Uterus (tissue), 4 donors: ENCODE results near the gene LDHD. TPM values are rescaled to one million over a fixed set of nuclear protein-coding genes. Genes with fewer than 3 reads are reported as not detected.

Experiments
- DNase-seq, 2 donors: peaks; one replicate each; pipeline ENCODE4 v3.0.0-alpha.2; 2019 to 2020
- H3K27ac ChIP-seq, 2 donors: fragments of 200-600 bp; sonication (generic); 1 replicate in 1 of 2; 2 replicates in 1 of 2; pipeline ENCODE4 v1.5.1; 2016 to 2018
- H3K27me3 ChIP-seq, 2 donors: fragments of 200-600 bp; sonication (generic); one replicate each; pipeline ENCODE4 v1.5.1; 2018 to 2019; ENCODE audit warnings: control low read depth in 1 of 2
- H3K36me3 ChIP-seq, 2 donors: fragments of 200-600 bp; sonication (generic); one replicate each; pipeline ENCODE4 v1.5.1; 2019; ENCODE audit warnings: control low read depth in 1 of 2
- H3K4me1 ChIP-seq, 2 donors: fragments of 200-600 bp; sonication (generic); one replicate each; pipeline ENCODE4 v1.5.1; 2018 to 2019; ENCODE audit warnings: control low read depth in 1 of 2
- H3K4me3 ChIP-seq, 2 donors: fragments of 200-600 bp; sonication (generic); 1 replicate in 1 of 2; 2 replicates in 1 of 2; pipeline ENCODE4 v1.5.1; 2018 to 2019; ENCODE audit warnings: mild to moderate bottlenecking in 1 of 2
- H3K9me3 ChIP-seq, 2 donors: fragments of 200-600 bp; sonication (generic); one replicate each; pipeline ENCODE4 v1.5.1; 2019; ENCODE audit warnings: control low read depth in 1 of 2
- CTCF ChIP-seq, 4 experiments: fragments of 200-600 bp in 2 of 4; fragments of 450-650 bp in 2 of 4; sonication (generic) in 2 of 4; IDR thresholded peaks; one replicate each; pipeline ENCODE4 v1.5.1; 2016 to 2019; ENCODE audit warnings: antibody characterized with exemption in 4 of 4, mild to moderate bottlenecking in 2 of 4, moderate library complexity in 1 of 4
- POLR2A ChIP-seq, 2 donors: fragments of 450-650 bp; IDR thresholded peaks; one replicate each; pipeline ENCODE4 v1.6.1; 2016; ENCODE audit warnings: antibody characterized with exemption in 2 of 2, mild to moderate bottlenecking in 1 of 2, moderate library complexity in 1 of 2
- intact Hi-C: fragments of 100-400 bp; cut with DNase I; formaldehyde crosslinking; loops from one replicate; pipeline ENCODE4 v1.15.1; 2023; ENCODE audit warnings: low total_unique reads
- total RNA-seq, 4 donors: library from RNA; depleted of rRNA in 3 of 4; stranded (reverse); fragments of >200 nt in 3 of 4; gene quantifications; one replicate each; pipeline versions ENCODE4 v1.1.0 to v1.2.4, GENCODE V29; 2014 to 2023
- donor health status: DM: yes; HTN: yes; CAD: no.

Gene LDHD
- total RNA-seq, 4 donors from 2014 or later = 1.3 to 5.7 (median 3.3) TPM

GRCh38 chr16:75066861-75067447 lies 49.6 kb downstream of the LDHD start:
- H3K4me3 ChIP-seq = no peak overlapping the region
- H3K27me3 ChIP-seq = no peaks in the 10 kb centered on the region
- intact Hi-C loops = no loop called here
- TF ChIP-seq POLR2A (IDR thresholded peaks at IDR 0.05) = no peak
- TF ChIP-seq CTCF (IDR thresholded peaks at IDR 0.05) = no peak
- DNase-seq = no peak
- H3K27ac ChIP-seq = no peak overlapping the region
- H3K36me3 ChIP-seq = no peaks in the 10 kb centered on the region
- H3K9me3 ChIP-seq = no peaks in the 10 kb centered on the region
- peaks cover 0 to 6% of the 10 kb centered on the region in 2 donors for H3K4me1 ChIP-seq

- Histone ChIP-seq H3K27me3 (no peaks in the 10 kb centered on the region), H3K27ac (peak overlapping the region; percentile 8 to 38), H3K36me3 (no peaks in the 10 kb centered on the region), H3K9me3 (no peaks in the 10 kb centered on the region), H3K4me3 (no peak overlapping the region), H3K4me1 (peaks cover 0 to 6% of the 10 kb centered on the region in 2 donors)
- intact Hi-C loops = no loop called here
- DNase-seq = no peak
- TF ChIP-seq CTCF (IDR thresholded peaks at IDR 0.05) (no peak), POLR2A (IDR thresholded peaks at IDR 0.05) (no peak)
Observed at GRCh38 chr16:75065521-75066149, 50.9 kb downstream of the LDHD start.

- H3K4me3 ChIP-seq = no peak overlapping the region
- no peaks in the 10 kb centered on the region for H3K36me3 ChIP-seq
- TF ChIP-seq POLR2A (IDR thresholded peaks at IDR 0.05) = no peak
- TF ChIP-seq CTCF (IDR thresholded peaks at IDR 0.05) = no peak
- H3K27ac ChIP-seq = peak overlapping the region; percentile 8 to 38
- no peak for DNase-seq
- H3K9me3 ChIP-seq = no peaks in the 10 kb centered on the region
- H3K4me1 ChIP-seq = peaks cover 0 to 4% of the 10 kb centered on the region in 2 donors
- H3K27me3 ChIP-seq = no peaks in the 10 kb centered on the region
- intact Hi-C loops = no loop called here
Observed at GRCh38 chr16:75065149-75065505, 51.5 kb downstream of the LDHD start.

GRCh38 chr16:75064403-75065148 lies 52.0 kb downstream of the LDHD start:
- Histone ChIP-seq H3K27ac (peak overlapping the region; percentile 8 to 38), H3K36me3 (no peaks in the 10 kb centered on the region), H3K4me1 (no peaks in the 10 kb centered on the region), H3K27me3 (no peaks in the 10 kb centered on the region), H3K4me3 (no peak overlapping the region), H3K9me3 (no peaks in the 10 kb centered on the region)
- TF ChIP-seq CTCF (IDR thresholded peaks at IDR 0.05) (no peak), POLR2A (IDR thresholded peaks at IDR 0.05) (no peak)
- DNase-seq = no peak
- intact Hi-C loops = no loop called here

- DNase-seq = no peak
- no peaks in the 10 kb centered on the region for H3K9me3 ChIP-seq
- TF ChIP-seq CTCF (IDR thresholded peaks at IDR 0.05) = no peak
- no peak for TF ChIP-seq POLR2A (IDR thresholded peaks at IDR 0.05)
- no peaks in the 10 kb centered on the region for H3K4me1 ChIP-seq
- intact Hi-C loops = no loop called here
- no peaks in the 10 kb centered on the region for H3K27me3 ChIP-seq
- no peaks in the 10 kb centered on the region for H3K36me3 ChIP-seq
- H3K4me3 ChIP-seq = no peak overlapping the region
- H3K27ac ChIP-seq = no peak overlapping the region
Observed at GRCh38 chr16:75063549-75064088, 53.0 kb downstream of the LDHD start.
